Upper lobe of left lung (tissue), 6 donors: ENCODE measurements around the gene CAMK2N2. TPM values are rescaled to one million over a fixed set of nuclear protein-coding genes. Genes with fewer than 3 reads are reported as not detected.

ENCODE experiments used
- ATAC-seq, 2 donors: fragments of 200-7000 bp; cut with Tn5 transposase; one replicate each; pipeline ENCODE4 v1.9.1; 2022; ENCODE audit warnings: mild to moderate bottlenecking in 2 of 2, moderate library complexity in 2 of 2; ENCODE audit not compliant: low FRiP score in 2 of 2
- DNase-seq, 2 donors: peaks; one replicate each; pipeline ENCODE4 v3.0.0-alpha.2; 2019 to 2020
- H3K27ac ChIP-seq, 4 donors: fragments of 200-600 bp; sonication (generic); one replicate each; pipeline ENCODE4 v1.5.1; 2016 to 2019
- H3K27me3 ChIP-seq, 4 donors: fragments of 200-600 bp; sonication (generic); one replicate each; pipeline ENCODE4 v1.5.1; 2017 to 2019
- H3K36me3 ChIP-seq, 4 donors: fragments of 200-600 bp; sonication (generic); one replicate each; pipeline ENCODE4 v1.5.1; 2016 to 2019
- H3K4me1 ChIP-seq, 4 donors: fragments of 200-600 bp; sonication (generic); one replicate each; pipeline ENCODE4 v1.5.1; 2018 to 2019
- H3K4me3 ChIP-seq, 4 donors: fragments of 200-600 bp; sonication (generic); one replicate each; pipeline ENCODE4 v1.5.1; 2017 to 2019; ENCODE audit warnings: mild to moderate bottlenecking in 2 of 4, moderate library complexity in 1 of 4
- H3K9me3 ChIP-seq, 4 donors: fragments of 200-600 bp; sonication (generic); one replicate each; pipeline ENCODE4 v1.5.1; 2018 to 2019
- CTCF ChIP-seq, 6 experiments: fragments of 450-650 bp in 4 of 6; fragments of 200-600 bp in 2 of 6; sonication (generic) in 2 of 6; IDR thresholded peaks; one replicate each; pipeline ENCODE4 v1.5.1; 2016 to 2019; ENCODE audit warnings: antibody characterized with exemption in 6 of 6
- EP300 ChIP-seq, 4 donors: sonication (generic); formaldehyde crosslinking; IDR thresholded peaks; one replicate each; pipeline ENCODE4 v1.5.1; 2017; ENCODE audit warnings: antibody characterized with exemption in 4 of 4, control low read depth in 2 of 4
- POLR2A ChIP-seq, 4 donors: fragments of 450-650 bp; IDR thresholded peaks; one replicate each; pipeline ENCODE4 v1.5.1; 2016 to 2017; ENCODE audit warnings: antibody characterized with exemption in 4 of 4, mild to moderate bottlenecking in 2 of 4
- POLR2AphosphoS5 ChIP-seq, 2 donors: sonication (generic); formaldehyde crosslinking; IDR thresholded peaks; one replicate each; pipeline ENCODE4 v1.5.1; 2017; ENCODE audit warnings: antibody characterized with exemption in 2 of 2
- WGBS, 2 donors: methylation state at CpG; one replicate each; pipeline ENCODE4 v1.1.5; 2017 to 2018; 5-methylcytosine and 5-hydroxymethylcytosine counted together
- total RNA-seq, 6 donors: library from RNA; depleted of rRNA in 4 of 6; stranded (reverse); fragments of >200 nt in 4 of 6; gene quantifications; one replicate each; pipeline versions ENCODE4 v1.1.0 to v1.2.1, GENCODE V29; 2016 to 2021
- donor health status: DM: no; HTN: no; CAD: no; lungs with moderate emphysema.
- donor health status: DM: no; HTN: yes; CAD: no; lungs with severe emphysema.

The CAMK2N2 gene
- total RNA-seq, 6 donors from 2014 or later: 0.26 to 0.44 TPM; not detected in 4

GRCh38 chr3:184235381-184236032 is 25.8 kb downstream of the CAMK2N2 start:
- H3K27me3 ChIP-seq: peaks cover 0 to 14% (median 10%) of the 10 kb centered on the region in 4 donors
- no peak for TF ChIP-seq POLR2AphosphoS5 (IDR thresholded peaks at IDR 0.05)
- no peak for TF ChIP-seq EP300 (IDR thresholded peaks at IDR 0.05)
- TF ChIP-seq CTCF (IDR thresholded peaks at IDR 0.05): no peak
- no peak for TF ChIP-seq POLR2A (IDR thresholded peaks at IDR 0.05)
- ATAC-seq (no peak), DNase-seq (no peak)
- H3K4me3 ChIP-seq: no peak overlapping the region
- H3K36me3 ChIP-seq: no peaks in the 10 kb centered on the region
- H3K9me3 ChIP-seq: no peaks in the 10 kb centered on the region
- no peak overlapping the region for H3K27ac ChIP-seq
- H3K4me1 ChIP-seq: peaks cover 4 to 6% (median 5%) of the 10 kb centered on the region in 4 donors
- 77 to 87% methylated on average over 4 of the region's 4 CpGs for WGBS, 2 donors

- Histone ChIP-seq H3K36me3 (no peaks in the 10 kb centered on the region), H3K27ac (no peak overlapping the region), H3K9me3 (no peaks in the 10 kb centered on the region), H3K4me1 (peaks cover 11 to 13% (median 12%) of the 10 kb centered on the region in 4 donors), H3K27me3 (peaks cover 0 to 21% (median 17%) of the 10 kb centered on the region in 4 donors), H3K4me3 (no peak overlapping the region)
- TF ChIP-seq POLR2AphosphoS5 (IDR thresholded peaks at IDR 0.05) (no peak), EP300 (IDR thresholded peaks at IDR 0.05) (no peak), CTCF (IDR thresholded peaks at IDR 0.05) (no peak)
- DNase-seq: no peak
- no peak for ATAC-seq
- 87 to 94% methylated on average over 13 to 19 of the region's 19 CpGs for WGBS, 2 donors
These were observed 26.5 kb downstream of the CAMK2N2 start for GRCh38 chr3:184234671-184235380.

GRCh38 chr3:184234224-184234623 is 27.1 kb downstream of the CAMK2N2 start:
- peak in 1 of 6 experiments; percentile 11 for TF ChIP-seq CTCF (IDR thresholded peaks at IDR 0.05)
- TF ChIP-seq POLR2AphosphoS5 (IDR thresholded peaks at IDR 0.05): no peak
- TF ChIP-seq POLR2A (IDR thresholded peaks at IDR 0.05): no peak
- TF ChIP-seq EP300 (IDR thresholded peaks at IDR 0.05): no peak
- Histone ChIP-seq H3K27me3 (peaks cover 0 to 26% (median 23%) of the 10 kb centered on the region in 4 donors), H3K4me3 (no peak overlapping the region), H3K27ac (no peak overlapping the region), H3K9me3 (no peaks in the 10 kb centered on the region), H3K36me3 (no peaks in the 10 kb centered on the region), H3K4me1 (peaks cover 16 to 19% (median 17%) of the 10 kb centered on the region in 4 donors)
- ATAC-seq (peak in 1 of 2 donors; percentile 56), DNase-seq (peak in 1 of 2 donors; percentile 84)
- WGBS, 2 donors: 18 to 31% methylated on average over 4 of the region's 4 CpGs

GRCh38 chr3:184233127-184233843 is 28.1 kb downstream of the CAMK2N2 start:
- Histone ChIP-seq H3K27me3 (peaks cover 2 to 33% (median 27%) of the 10 kb centered on the region in 4 donors), H3K9me3 (no peaks in the 10 kb centered on the region), H3K27ac (no peak overlapping the region), H3K4me1 (peaks cover 22 to 24% (median 22%) of the 10 kb centered on the region in 4 donors), H3K4me3 (no peak overlapping the region), H3K36me3 (no peaks in the 10 kb centered on the region)
- ATAC-seq (no peak), DNase-seq (peak in 1 of 2 donors; percentile 76)
- no peak for TF ChIP-seq EP300 (IDR thresholded peaks at IDR 0.05)
- no peak for TF ChIP-seq POLR2AphosphoS5 (IDR thresholded peaks at IDR 0.05)
- no peak for TF ChIP-seq POLR2A (IDR thresholded peaks at IDR 0.05)
- no peak for TF ChIP-seq CTCF (IDR thresholded peaks at IDR 0.05)
- 86 to 91% methylated on average over 10 to 23 of the region's 23 CpGs for WGBS, 2 donors
